Fibroblast of peridontal ligament (primary cell): ENCODE data around the gene EPS8L2.

ENCODE experiments used
- DNase-seq: peaks from one replicate; pipeline ENCODE4 v3.0.0-alpha.2; 2010; ENCODE audit errors: extremely low read depth

Gene EPS8L2

DNA sequence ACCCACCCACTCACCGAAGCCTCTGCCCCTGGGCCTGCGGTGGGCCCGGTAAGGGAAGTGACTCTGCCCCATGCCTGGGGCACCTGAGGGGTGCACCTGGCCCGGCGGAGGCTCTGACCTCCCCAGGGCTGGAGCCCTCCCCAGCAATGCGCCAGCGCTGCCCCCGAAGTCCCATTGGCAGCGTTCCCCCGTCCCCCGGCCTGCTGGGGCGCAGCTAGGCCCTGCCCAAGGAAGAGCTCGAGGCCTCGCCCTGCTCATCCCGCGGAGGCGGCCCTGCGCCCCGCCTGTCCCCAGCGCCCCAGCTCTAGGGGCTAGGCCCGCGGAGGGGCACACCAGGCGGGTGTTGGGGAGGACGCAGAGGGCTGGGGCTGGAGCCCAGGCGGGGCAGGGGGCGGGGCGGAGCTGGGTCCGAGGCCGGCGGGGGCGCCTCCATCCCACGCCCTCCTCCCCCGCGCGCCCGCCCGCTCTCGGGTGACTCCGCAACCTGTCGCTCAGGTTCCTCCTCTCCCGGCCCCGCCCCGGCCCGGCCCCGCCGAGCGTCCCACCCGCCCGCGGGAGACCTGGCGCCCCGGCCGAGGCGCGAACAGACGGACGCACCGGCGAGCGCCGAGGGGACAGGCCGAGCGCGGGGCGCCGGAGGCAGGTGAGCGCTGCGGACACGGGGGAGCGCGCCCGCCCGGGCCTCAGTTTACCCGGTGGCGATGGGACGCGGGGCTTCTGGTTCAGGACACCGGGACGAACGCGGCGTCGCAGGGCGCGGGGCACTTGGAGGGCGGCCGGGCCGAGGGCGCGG is at the start of gene EPS8L2:
Gene EPS8L2, plus strand, starts transcription at position 586 of the 793 bp plus-strand sequence. CDS start 3,177 bp downstream, outside the sequence.
- no peak for DNase-seq

DNA sequence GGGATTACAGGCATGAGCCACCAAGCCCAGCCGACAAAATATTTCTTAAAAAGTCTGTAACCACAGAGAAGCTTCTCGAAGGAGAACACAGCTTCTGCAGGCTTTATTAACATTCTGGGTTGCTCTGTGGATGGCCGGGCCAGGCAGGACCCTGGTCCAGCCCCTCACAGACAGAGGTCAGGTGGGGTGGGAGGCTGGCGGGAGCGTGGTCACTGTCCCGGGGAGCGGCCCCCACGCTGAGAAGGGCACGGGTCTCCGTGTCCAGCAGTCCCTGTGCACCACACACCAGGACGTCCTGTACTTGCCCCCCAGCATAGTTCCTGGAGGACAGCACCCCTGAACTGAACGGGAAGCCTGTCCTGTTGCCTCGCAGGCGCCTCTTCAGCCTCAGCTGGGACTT is 49.6 kb upstream of the EPS8L2 start:
- DNase-seq, result no peak

DNA sequence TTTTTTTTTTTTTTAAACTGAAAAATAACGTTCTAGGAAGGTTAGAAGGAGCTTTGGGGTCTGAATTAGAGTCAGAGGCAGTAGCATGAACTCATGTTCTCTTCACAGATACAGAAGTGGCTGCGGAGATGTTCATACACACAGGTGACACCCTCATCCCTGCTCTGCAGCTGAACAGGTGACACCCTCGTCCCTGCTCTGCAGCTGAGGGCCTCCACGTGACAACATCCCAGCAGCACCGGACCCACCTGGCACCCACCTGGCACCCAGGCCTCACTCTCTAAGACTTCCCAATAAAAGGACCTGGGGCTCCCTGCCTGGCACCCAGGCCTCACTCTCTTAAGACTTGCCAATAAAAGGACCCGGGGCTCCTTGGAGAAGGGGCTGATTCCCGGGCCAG is 49.2 kb upstream of the EPS8L2 start:
- no peak for DNase-seq

DNA sequence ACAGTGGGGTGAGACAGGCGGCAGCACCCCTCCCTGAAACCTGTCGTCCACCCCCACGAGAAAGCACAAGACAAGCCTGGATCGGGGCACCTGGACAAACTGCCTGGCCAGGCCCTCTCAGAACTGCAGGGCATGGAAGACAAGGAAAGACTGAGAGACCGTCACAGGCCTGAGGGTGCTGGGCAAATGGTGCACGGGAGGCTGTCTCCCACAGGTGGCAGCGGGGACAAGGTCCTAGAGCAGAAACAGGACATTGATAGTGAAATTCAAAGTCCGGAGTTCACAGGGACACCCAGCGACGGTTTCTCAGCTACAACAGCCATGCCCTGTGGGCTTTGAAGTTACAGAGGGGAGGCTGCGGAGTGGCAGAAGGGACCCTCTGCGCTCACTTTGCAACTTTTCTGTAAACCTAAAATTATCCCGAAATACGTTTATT is 48.3 kb upstream of the EPS8L2 start:
- DNase-seq, result no peak

GRCh38 chr11:659532-660085 is 46.4 kb upstream of the EPS8L2 start:
- no peak for DNase-seq

DNA sequence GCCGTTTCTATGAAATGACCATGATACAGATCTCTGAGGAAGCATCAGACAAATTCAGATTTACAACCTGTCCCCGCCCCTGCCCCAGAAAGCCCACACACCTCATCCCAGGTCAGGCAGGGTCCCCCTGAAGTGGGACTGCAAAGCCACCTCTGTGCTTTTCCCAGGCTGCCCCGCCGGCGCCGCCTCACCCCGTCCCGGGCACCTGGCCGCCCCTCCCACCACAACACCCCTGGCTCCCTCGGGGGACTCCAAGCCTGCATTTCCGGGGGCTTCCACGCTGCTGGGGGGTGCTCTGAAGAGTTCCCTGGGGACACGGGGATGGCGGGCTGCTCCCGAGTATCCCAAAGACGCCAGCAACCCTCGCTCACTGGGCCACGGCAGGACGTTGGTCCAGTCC is 45.8 kb upstream of the EPS8L2 start:
- no peak for DNase-seq

GRCh38 chr11:660681-661444 is 45.2 kb upstream of the EPS8L2 start:
- DNase-seq, result no peak

DNA sequence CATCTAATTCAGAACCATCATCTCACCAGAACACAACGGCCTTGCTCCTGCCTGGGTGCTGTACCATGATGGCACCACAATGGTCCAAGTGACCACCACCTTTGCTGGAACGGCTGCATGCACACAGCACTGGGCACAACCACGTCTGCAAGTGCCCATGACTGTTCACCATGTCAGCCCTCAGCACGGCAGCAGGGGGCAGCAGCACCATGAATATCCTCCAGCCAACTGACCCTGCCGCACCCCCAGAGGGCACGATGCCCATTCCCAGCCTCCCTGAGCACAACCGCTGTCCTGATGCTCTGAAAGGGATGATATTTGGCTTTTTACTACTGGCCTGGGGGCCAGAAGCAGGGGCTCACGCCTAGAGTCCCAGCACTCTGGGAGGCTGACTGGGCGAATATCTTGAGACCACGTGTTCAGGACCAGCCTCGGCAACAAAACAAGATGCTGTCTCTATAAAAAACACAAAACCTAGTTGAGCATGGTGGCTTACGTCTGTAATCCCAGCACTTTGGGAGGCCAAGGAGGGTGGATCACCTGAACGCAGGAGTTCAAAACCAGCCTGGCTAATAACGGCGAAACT is 43.2 kb upstream of the EPS8L2 start:
- peak; percentile 57 for DNase-seq

DNA sequence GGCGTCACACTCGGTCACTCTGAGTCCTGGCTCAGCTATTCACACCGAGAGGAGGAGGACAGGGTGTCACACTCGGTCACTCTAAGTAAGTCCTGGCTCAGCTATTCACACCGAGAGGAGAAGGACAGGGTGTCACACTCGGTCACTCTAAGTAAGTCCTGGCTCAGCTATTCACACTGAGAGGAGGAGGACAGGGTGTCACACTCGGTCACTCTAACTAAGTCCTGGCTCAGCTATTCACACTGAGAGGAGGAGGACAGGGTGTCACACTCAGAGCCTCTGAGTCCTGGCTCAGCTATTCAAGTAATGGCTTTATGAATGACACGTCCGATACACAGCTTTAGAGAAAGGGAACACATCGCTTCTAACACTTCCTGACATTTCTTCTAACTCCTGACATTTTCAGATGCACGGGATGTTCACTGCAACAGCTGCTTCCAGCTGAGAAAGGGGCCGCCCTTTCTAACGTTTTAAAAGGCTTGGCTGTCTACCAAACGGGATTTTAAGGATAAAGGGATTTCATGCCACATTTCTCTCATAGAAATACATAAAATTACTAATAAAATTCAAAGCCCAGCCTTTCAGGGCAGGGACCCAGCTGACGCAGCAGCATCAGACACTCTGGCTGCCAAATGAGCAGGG is 40.8 kb upstream of the EPS8L2 start:
- DNase-seq, result no peak

GRCh38 chr11:665704-666281 is 40.2 kb upstream of the EPS8L2 start:
- peak; percentile 23 for DNase-seq

DNA sequence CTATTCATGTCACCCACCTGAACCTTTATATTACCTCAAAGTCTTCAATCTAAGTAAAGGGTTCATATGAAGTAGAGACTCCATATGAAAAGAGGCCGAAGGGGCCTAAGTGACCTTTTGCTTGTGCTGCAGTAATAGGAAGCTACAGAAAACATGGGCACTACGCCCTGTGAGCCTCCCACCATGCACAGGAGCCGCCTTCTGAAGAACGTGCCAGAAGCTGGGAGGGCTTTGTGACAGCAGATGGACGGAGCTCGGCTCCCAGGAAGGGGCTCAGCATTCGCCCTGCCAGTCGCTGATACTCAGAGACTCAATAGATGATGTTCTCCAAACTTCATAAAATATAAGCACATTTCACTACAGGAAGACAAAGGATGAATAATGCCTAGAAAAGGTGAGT is 32.2 kb upstream of the EPS8L2 start:
- DNase-seq, result no peak

- no peak for DNase-seq
Observed at GRCh38 chr11:674406-674805, 31.6 kb upstream of the EPS8L2 start.

DNA sequence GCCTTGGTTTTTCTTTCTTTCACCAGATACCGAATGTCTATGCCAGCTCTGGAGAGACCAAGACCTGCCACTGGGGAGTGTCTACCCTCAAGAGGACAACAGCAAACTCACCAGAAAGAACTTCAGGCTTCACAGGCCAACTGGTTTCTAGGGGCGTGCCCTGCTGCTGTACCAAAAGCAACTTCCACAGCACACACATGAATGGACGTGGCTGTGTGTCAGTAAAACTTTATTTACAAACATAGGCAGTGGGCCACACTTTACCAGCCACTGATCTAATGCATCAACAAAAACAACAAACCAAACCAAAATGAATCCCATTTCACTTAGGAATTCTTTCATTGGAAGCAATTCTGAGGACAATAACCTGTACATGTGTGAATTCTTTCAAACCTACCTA is 27.7 kb upstream of the EPS8L2 start:
- DNase-seq, result no peak

DNA sequence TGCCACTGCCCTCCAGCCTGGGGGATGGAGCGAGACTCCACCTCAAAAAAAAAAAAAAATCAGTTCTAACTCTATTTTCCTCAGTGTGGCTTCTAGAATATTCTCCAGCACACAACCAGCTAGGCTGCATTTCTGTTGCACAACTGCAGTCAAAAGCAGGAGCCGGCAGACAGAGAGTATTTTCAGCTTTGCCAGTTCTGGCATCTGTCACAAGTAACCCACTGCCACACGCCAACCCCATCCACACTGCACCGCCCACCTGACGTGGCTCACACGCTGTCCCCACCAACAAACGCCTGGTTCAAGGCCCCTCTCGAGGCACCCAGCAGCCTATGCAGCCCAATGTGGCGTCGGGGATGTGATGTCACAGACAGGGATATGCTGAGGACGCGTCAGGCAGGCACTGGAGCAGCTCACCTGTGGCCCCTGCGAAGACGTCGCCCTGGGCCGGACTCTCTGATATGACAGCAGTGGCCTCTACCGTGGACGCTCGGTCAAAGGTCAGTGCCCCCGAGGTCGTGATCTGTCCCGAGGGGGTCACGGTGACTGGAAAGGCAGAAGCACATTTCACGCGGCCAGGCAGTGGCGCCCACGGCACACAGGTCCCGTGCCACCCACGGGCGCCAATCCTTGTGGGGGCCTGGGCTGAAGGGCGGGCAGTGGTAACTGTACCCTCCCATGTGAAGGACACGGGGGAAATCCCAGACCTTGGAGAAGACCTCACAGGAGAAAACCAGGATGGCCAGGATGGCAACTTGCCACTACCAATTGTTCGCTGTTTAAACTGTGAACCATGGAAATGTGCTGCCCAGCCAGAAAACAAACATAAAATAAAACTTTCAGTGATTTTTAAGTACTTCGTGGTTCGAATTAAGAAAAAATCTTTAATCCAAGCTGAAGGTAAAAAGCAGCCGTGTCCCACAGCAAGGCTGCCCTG is 26.5 kb upstream of the EPS8L2 start:
- DNase-seq, result no peak

DNA sequence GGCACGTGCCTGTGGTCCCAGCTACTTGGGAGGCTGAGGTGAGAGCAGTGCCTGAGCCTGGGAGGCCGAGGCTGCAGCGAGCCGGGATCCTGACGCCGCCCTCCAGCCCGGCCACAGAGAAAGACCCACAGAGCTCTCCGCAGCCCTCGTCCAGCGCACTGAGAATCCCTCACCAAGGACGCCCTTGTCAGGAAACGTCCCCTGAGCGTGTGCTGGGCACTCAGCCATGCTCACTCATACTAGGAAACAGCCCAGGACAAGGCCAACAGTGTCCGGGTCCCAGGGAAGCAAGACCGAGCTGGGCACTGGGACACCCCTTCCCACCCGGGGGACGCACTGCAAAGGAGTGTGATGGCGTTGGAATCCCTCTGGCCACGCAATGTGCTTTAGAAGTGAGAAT is 25.6 kb upstream of the EPS8L2 start:
- DNase-seq, result no peak

GRCh38 chr11:680970-681369 is 25.1 kb upstream of the EPS8L2 start:
- no peak for DNase-seq

GRCh38 chr11:686451-687243 is 19.4 kb upstream of the EPS8L2 start:
- no peak for DNase-seq

DNA sequence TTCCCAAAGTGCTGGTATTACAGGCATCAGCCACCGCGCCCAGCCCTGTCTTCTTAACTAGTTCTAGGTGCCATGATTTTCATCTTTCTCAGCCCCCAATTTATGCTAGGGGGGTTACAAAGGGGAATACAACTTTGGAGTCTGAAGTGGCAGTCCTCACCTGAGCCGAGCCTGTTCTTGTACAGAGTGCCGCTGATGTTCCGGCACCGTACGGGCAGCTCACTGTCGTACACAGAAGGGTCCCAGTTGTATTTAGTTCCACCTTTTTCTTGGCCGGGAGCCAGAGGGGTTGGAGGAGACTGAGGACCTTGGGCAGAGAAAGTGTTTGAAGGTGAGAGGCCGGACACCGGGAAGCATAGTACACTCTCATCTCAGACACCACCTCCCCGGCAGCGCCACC is 18.3 kb upstream of the EPS8L2 start:
- DNase-seq, result no peak

DNA sequence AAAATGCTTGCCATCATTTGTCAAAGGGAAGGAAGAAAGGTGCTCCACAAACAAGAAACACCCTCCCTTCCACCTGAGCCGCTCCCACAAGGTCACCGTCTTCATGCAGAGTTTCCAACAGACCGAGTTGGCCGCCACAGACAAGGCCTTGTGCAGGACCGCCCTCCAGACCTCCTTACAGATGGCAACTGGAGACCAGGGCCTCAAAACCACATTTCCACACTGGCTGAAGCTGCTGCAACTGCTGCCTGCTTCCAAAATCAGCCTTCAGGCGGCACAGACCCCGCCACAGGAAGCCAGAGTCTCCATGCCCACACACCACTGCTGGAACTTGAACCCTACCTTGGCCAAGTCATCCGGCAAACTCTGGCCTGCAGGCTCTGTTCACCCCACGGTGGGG is 17.4 kb upstream of the EPS8L2 start:
- no peak for DNase-seq

GRCh38 chr11:689625-690024 is 16.4 kb upstream of the EPS8L2 start:
- no peak for DNase-seq
